Measurements from ENCODE around the gene FGFRL1.

FGFRL1 gene

DNA sequence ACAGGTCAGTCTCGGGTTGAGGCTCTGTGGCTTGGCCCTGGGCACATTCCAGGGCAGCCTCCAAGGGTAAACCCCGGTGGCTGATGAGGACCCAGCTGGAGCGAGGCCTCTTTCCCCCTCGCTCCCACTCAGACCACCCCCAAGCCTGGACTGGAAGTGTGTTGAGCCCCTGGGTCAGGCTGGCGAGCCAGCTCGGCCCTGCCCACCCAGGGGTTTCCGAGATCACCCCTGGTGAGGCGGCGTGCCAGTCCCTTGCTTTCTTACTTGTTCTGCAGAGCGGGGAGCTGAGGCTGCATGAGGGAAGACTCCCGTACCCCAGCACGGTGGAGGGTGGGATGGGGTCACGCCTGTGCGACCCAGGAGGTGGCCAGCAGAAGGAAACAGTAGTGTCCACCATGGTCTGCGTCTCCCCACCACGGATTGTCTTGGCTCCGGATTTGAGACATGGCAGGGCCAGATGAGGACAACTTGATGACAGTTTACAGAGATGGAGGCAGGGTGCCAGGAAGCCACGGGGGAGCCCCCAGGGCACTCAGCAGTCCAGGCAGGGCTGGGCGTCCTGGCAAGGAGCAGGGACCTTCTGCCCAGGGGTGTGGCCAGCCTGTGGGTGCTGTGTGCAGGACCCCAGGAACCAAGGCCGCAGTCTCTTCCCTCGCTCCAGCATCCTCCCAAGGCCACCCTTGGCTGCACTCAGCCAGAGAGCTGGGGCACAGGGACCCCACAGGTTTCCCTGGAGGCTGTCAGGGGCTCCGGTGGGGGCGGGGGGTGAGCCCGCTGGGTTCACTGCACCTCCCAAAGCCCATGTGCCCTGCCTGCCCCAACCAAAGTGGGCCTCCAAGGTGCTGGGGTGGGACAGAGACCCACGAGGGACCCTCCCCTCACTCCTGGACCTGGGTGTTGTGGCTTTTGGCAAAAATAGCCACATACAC lies 6.6 kb upstream of the FGFRL1 start:
- Mint-ChIP-seq H3K4me1 (ENCODE audit: low read depth) (peaks cover 6% of the 10 kb centered on the region), H3K36me3 (no peaks in the 10 kb centered on the region), H3K27ac (no peak overlapping the region), H3K9me3 (ENCODE audit: low read depth) (no peaks in the 10 kb centered on the region), H3K27me3 (peaks cover 22% of the 10 kb centered on the region), H3K4me3 (no peak overlapping the region)

DNA sequence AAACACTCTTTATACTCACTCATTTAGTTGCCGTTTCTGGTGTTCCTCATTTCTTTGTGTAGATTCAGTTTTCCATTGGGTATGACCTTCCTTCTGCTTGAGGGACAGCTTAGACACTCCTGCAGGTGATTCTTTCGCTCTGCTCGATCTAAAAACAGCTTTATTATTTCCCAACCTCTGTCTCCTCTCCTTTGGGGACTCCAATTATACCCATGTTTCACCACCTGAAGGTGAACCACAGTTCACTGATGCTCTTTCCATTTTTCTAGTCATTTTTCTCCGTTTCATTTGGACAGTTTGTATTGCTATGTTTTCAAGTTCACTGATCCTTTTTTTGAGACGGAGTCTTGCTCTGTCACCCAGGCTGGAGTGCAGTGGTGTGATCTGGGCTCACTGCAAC lies 4.6 kb upstream of the FGFRL1 start:
- H3K4me1 Mint-ChIP-seq (ENCODE audit: low read depth) = peaks cover 11% of the 10 kb centered on the region
- H3K36me3 Mint-ChIP-seq = no peaks in the 10 kb centered on the region
- H3K4me3 Mint-ChIP-seq = no peak overlapping the region
- peaks cover 22% of the 10 kb centered on the region for H3K27me3 Mint-ChIP-seq
- no peak overlapping the region for H3K27ac Mint-ChIP-seq
- H3K9me3 Mint-ChIP-seq (ENCODE audit: low read depth) = no peaks in the 10 kb centered on the region

DNA sequence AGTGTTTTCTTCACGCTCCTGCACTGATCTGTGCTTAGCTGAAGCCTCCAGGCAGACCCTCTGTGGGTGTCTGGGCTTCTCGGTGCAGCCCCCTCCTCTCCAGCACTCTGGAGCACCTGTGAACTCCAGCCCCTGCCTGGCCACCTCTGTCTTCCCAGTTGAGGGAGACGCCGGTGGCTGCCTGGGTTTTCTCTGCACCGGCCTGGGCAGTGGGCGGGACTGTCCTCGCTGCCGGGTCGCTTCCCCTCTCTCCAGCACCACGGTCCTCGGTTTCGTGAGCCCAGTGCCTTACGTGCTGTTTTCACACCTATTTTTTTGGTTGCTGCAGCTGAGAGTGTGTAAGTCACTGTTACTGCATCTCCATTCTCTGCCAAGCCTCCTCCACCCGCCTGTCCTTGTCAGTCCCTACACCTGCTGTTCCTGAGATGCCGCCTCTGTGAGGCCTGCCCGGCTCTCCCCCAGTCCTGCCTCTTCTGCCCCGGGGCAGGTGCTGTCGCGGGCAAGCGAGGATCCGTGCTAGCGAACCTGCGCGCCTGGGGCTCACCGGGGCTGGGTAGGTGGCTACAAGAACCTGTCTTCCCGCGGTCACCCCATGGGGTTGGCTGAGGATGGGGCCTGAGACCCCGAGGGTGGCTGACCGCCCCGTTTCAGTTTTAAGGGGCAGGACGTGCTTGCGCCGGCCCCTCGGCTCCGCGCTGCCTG lies 2.4 kb upstream of the FGFRL1 start:
- peaks cover 14% of the 10 kb centered on the region for H3K4me1 Mint-ChIP-seq (ENCODE audit: low read depth)
- peaks cover 20% of the 10 kb centered on the region for H3K27me3 Mint-ChIP-seq
- H3K9me3 Mint-ChIP-seq (ENCODE audit: low read depth) = no peaks in the 10 kb centered on the region
- H3K4me3 Mint-ChIP-seq = peak overlapping the region; percentile 75
- no peaks in the 10 kb centered on the region for H3K36me3 Mint-ChIP-seq
- H3K27ac Mint-ChIP-seq = no peak overlapping the region

DNA sequence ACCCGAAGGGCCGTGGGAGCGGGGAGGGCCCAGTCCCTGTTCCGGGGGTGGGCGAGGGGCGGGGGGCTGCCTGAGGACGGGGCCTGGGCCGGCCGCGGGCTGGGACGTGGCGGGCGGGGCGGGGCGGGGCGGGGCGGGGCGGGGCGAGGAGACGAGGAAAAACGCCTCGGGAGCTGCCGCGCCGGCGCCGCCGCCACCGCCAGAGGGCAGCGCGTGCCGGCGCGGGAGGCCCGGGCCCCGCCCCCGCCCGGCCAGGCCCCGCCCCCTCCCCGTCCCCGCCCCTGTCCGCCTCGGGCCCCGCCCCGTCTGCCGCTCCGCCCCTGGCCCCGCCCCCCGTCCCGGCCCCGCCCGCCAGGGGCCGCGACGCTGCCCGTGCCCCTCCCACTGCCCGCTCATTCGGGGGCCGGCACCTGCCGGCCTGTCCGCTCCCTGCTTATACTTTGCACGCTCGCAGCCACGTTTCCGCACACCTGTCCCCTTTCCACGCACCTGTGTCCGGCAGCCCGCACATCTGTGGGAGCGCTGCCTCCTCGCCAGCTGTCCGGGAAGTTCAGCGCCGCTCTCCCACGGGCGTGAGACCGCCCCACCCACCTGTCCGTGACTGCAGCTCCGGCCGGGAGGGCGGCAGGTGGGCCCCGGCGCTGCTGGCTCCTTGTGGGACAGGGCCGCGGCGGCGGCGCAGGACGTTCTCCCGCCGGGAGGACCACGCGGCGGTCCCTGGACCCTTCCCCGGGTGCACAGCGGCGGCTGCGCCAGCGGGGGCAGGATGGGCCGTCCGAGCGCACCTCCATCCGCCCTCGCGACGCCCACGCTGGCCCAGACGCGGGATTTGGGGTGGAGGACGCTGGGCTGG lies 1.7 kb upstream of the FGFRL1 start:
- peaks cover 14% of the 10 kb centered on the region for H3K4me1 Mint-ChIP-seq (ENCODE audit: low read depth)
- H3K4me3 Mint-ChIP-seq = peak overlapping the region; percentile 72
- H3K27me3 Mint-ChIP-seq = peaks cover 18% of the 10 kb centered on the region
- H3K27ac Mint-ChIP-seq = no peak overlapping the region
- H3K36me3 Mint-ChIP-seq = no peaks in the 10 kb centered on the region
- no peaks in the 10 kb centered on the region for H3K9me3 Mint-ChIP-seq (ENCODE audit: low read depth)

DNA sequence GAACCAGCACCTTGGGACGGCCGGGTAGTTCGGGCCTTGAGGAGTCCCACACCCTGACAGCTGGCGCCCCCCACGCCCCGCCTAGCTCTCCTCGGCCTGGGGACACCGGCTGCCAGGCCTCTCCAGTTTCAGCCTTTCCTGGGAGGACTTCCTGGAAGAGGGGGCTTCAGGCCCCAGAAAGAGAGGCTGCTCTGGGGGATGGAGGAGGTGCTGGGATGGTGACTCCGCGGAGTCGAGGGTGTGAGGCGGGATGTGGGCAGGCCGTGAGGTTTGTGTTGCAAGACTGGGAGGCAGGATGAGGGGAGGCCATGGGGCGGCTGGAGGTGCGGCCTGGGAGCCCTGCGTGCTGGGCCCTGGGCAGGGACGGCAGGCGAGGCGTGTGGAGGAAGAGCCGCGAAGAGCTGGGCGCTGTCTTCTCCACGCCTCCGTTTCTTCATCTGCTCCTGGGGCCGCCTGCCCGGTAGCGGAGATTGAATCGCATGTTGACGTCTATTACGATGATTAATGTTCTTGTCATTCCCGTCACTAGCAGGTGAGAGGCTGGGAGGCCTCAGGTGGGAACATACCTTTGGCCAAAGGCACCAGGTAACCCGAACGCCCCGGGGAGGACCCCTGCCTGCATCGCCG lies 918 bp upstream of the FGFRL1 start:
- Mint-ChIP-seq H3K27ac (peak overlapping the region; percentile 70), H3K4me3 (peak overlapping the region; percentile 86), H3K9me3 (ENCODE audit: low read depth) (no peaks in the 10 kb centered on the region), H3K36me3 (no peaks in the 10 kb centered on the region), H3K27me3 (peaks cover 17% of the 10 kb centered on the region), H3K4me1 (ENCODE audit: low read depth) (peaks cover 14% of the 10 kb centered on the region)

DNA sequence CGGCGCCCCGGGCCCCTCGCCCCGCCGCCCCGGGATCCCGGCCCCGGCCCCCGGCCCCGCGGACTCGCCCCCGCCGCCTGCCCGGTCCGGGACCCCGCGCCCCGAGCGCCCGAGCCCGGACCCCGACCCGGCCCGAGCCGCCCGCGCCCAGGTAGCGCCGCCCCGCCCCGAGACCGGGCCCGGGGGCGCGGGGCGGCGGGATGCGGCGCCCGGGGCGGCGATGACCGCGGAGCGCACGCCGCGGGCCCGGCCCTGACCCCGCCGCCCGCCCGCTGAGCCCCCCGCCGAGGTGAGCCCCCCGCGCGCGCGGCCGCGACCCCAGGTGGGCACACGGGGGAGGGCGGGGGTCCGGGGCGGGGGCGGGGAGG lies 224 bp downstream of the FGFRL1 start:
- Mint-ChIP-seq H3K27me3 (peaks cover 14% of the 10 kb centered on the region), H3K4me3 (no peak overlapping the region), H3K4me1 (ENCODE audit: low read depth) (peaks cover 14% of the 10 kb centered on the region), H3K27ac (no peak overlapping the region), H3K36me3 (no peaks in the 10 kb centered on the region), H3K9me3 (ENCODE audit: low read depth) (no peaks in the 10 kb centered on the region)

DNA sequence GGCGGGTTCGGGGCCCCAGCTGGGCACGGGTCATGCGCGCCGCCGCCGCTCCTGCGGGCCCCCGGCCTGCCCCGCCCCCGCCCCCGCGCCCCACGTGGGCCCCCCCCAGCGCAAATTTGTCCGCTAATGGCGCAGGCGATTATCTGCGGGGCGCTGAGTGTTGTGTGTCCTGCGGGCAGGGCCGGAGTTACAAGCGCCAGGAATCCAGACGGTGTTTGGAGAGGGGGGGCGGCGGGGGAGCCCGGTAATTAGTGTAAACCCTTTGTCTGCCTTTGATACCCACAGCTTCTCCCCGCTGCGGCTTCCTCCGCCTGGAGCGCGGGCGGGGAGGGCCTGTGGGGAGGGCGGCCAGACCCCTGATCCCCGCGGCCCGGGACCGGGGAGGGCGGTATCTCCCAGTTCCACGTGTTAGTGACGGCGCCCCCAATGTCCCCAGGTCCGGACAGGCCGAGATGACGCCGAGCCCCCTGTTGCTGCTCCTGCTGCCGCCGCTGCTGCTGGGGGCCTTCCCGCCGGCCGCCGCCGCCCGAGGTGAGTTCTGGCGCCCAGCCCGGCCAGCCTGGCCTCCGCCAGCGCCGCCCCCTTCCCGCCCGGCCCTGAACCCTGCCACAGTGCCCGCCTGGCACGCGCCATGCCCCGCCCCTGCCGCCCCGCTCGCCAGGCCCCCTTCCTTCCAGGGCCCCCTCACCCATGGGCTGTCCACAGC lies 761 bp downstream of the FGFRL1 start:
- peaks cover 11% of the 10 kb centered on the region for H3K27me3 Mint-ChIP-seq
- peak overlapping the region; percentile 62 for H3K4me3 Mint-ChIP-seq
- H3K27ac Mint-ChIP-seq = no peak overlapping the region
- peaks cover 14% of the 10 kb centered on the region for H3K4me1 Mint-ChIP-seq (ENCODE audit: low read depth)
- H3K9me3 Mint-ChIP-seq (ENCODE audit: low read depth) = no peaks in the 10 kb centered on the region
- no peaks in the 10 kb centered on the region for H3K36me3 Mint-ChIP-seq

DNA sequence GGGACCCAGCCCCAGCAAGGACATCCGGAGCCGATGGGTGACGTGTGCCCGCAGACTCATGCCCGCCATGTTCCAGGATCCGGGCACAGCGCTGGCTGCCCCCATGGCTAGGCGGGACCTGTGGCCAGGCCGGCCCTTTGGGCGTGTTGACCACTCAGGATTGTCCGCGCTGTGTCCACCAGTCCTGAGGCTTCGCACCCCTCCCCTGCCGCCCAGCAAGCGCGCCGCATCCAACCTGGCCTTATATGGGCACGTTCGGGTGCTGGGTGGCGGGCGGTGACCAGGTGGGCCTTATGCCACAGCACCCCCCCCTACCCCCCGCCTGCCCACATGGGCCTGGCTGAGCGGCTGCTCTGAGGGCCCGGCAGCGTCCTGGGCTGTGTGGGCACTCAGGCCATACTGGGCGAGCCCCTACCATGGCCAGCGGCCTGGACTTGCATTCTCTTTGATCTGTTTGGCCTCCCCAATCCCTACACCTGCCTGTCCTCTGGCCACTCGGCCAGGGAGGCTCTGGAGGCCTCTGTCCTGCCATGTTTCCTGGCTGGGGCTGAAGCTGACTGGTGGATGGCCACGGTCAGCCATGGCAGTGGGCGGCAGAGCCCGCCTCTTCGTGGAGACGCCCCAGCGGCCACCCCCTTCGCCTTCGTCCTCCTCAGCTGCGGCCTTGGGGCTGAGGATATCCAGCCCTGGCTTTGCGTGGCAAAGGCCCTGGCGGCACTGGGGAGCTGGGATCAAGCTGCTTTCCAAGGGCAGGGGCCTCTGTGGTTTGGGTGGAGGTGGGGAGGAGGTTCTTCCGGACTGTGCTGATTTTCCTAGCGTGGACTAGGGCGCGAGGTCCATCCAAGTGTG lies 2.0 kb downstream of the FGFRL1 start:
- H3K4me1 Mint-ChIP-seq (ENCODE audit: low read depth) = peaks cover 14% of the 10 kb centered on the region
- H3K9me3 Mint-ChIP-seq (ENCODE audit: low read depth) = no peaks in the 10 kb centered on the region
- no peaks in the 10 kb centered on the region for H3K36me3 Mint-ChIP-seq
- H3K27me3 Mint-ChIP-seq = peaks cover 3% of the 10 kb centered on the region
- H3K4me3 Mint-ChIP-seq = peak overlapping the region; percentile 13
- H3K27ac Mint-ChIP-seq = no peak overlapping the region

DNA sequence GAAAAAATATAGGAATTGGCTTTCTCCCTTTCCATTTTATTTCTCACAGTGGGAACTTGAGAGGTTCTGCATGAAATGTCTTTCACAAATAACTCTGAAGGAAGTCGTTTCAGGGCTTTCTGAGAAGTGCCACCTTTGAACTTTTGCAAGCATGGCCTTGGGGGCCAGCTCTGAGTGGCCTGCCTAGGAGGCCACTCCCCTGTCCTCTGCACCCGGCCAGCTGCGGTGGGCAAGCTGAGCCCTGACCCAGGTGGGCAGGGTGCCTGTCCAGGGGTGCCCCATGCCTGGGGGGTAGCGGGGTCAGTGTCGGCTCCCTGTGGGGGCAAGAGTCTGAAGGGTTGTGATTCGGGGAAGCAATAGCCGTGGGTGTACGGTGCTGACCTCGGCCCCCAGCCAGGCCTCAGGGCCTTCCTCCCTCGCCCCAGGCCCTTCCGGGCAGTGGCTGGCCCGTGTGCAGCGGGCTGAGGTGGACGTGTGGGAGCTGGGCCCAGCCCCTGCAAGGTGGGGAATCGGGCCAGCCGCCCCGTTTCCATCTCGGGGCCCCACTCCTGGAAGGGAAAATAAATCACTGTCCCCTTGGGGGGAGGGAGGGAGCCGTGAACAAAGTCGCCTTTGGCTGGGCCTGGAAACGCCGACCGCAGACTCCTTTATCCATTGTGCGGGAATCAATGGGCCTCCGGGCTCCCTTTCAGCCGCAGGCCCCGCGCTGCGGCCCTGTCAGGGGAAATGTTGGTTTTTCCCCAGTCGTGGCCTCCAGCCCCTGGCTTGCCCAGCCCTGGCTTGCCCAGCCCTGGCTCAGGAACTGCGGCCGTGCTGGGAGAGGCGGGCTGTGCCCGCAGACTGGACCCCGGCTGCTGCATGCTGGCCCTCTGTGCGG lies 3.1 kb downstream of the FGFRL1 start:
- H3K36me3 Mint-ChIP-seq = no peaks in the 10 kb centered on the region
- H3K27ac Mint-ChIP-seq = no peak overlapping the region
- peaks cover 8% of the 10 kb centered on the region for H3K4me1 Mint-ChIP-seq (ENCODE audit: low read depth)
- H3K27me3 Mint-ChIP-seq = no peaks in the 10 kb centered on the region
- no peaks in the 10 kb centered on the region for H3K9me3 Mint-ChIP-seq (ENCODE audit: low read depth)
- H3K4me3 Mint-ChIP-seq = peak overlapping the region; percentile 13

DNA sequence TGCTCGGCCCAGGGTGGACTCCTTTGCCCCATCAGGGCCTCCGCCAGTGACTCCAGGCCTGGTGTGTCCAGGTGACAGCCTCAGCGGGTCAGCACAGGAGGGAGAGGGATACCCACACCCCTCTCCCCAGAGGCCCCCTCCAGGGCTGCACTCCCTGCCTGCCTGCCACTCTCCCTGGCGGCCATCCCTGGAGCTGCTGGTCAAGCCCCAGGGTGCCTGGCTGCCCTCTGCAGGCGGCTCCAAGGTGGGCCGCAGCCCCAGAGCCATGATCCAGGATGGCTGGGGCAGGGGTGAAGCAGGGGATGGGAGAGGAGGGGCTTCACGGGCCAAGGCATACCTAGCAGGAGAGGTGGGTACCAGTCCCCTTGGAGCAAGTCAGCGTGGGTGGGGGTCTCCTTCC lies 3.8 kb downstream of the FGFRL1 start:
- peaks cover 8% of the 10 kb centered on the region for H3K4me1 Mint-ChIP-seq (ENCODE audit: low read depth)
- no peaks in the 10 kb centered on the region for H3K27me3 Mint-ChIP-seq
- no peaks in the 10 kb centered on the region for H3K9me3 Mint-ChIP-seq (ENCODE audit: low read depth)
- no peak overlapping the region for H3K27ac Mint-ChIP-seq
- H3K4me3 Mint-ChIP-seq = no peak overlapping the region
- no peaks in the 10 kb centered on the region for H3K36me3 Mint-ChIP-seq

DNA sequence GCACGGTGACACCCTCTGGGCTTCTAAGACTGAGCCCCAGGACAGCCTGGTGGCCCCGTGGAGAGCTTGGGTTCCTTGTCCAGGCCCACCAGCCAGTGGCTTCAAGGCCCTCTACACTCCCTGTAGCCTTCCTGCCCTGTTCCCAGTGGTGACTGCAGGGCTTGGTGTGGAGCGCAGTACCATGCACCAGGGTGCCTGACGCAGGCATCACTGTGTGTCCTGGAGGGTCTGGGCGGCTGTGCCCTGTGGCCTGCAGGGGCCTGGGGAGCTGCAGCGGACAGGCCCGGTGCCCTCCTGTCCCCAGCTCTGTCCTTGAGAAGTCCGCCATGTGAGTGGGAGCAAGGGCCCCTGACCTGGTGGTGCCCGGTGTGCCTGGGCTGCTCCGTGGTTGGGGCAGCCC lies 4.3 kb downstream of the FGFRL1 start:
- no peaks in the 10 kb centered on the region for H3K9me3 Mint-ChIP-seq (ENCODE audit: low read depth)
- H3K4me3 Mint-ChIP-seq = no peak overlapping the region
- H3K4me1 Mint-ChIP-seq (ENCODE audit: low read depth) = peaks cover 3% of the 10 kb centered on the region
- H3K27ac Mint-ChIP-seq = no peak overlapping the region
- H3K36me3 Mint-ChIP-seq = no peaks in the 10 kb centered on the region
- H3K27me3 Mint-ChIP-seq = no peaks in the 10 kb centered on the region

DNA sequence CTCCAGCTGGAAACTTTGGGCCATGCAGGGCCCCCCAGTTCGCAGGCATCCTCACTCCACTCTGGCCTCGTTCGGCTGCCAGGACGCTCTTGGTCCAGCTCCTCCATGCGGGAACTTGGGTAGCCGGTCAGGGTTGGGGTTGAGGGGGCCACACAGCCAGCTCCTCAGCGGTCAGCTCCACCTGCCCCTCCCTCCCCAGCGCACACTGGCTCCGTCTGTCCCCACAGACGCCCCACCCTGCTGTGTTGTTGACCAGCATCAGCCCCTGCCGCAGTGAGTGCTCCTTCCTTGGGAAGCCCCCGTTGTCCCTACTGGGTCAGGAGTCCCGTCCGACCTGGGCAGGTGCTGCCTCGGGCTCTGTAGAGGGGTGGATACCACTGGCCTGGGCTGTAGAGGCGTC lies 5.8 kb downstream of the FGFRL1 start:
- H3K4me3 Mint-ChIP-seq = no peak overlapping the region
- H3K27me3 Mint-ChIP-seq = no peaks in the 10 kb centered on the region
- peaks cover 3% of the 10 kb centered on the region for H3K4me1 Mint-ChIP-seq (ENCODE audit: low read depth)
- H3K9me3 Mint-ChIP-seq (ENCODE audit: low read depth) = no peaks in the 10 kb centered on the region
- H3K27ac Mint-ChIP-seq = no peak overlapping the region
- H3K36me3 Mint-ChIP-seq = no peaks in the 10 kb centered on the region

DNA sequence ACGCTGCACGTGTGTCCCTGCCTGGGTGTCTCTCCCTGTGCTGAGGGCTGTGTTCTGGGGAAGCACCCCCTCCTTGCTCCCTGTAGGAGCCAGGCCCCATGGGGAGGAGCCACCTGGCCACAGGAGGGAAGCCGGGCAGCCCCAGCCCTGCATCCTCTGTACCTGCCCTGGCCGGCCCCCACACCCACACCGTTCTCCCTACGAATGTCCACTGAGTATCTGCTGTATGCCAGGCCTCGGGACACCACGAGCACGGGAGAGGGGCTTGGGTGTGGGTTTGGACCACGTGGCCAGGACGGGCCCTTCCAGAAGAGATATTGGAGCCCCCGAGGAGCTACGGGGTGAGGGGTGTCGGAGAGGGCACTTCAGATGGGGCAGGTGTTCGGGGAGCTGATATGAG lies 6.3 kb downstream of the FGFRL1 start:
- Mint-ChIP-seq H3K27me3 (no peaks in the 10 kb centered on the region), H3K36me3 (no peaks in the 10 kb centered on the region), H3K4me1 (ENCODE audit: low read depth) (peaks cover 1% of the 10 kb centered on the region), H3K9me3 (ENCODE audit: low read depth) (no peaks in the 10 kb centered on the region), H3K4me3 (no peak overlapping the region), H3K27ac (no peak overlapping the region)
